Smooth muscle cell (in vitro differentiated cells): Measurements from ENCODE around the gene MAP3K20. TPM values are rescaled to one million over a fixed set of nuclear protein-coding genes. Genes with fewer than 3 reads are reported as not detected.

Source experiments
- DNase-seq: peaks from one replicate; lab custom pipeline; 2025; ENCODE audit not compliant: unreplicated experiment; lab: John Stamatoyannopoulos, UW
- H2AFZ ChIP-seq: fragments of 200-600 bp; sonication (generic); 2 replicates; pipeline ENCODE4 v1.6.0; 2016; ENCODE audit warnings: antibody characterized with exemption, low read depth, mild to moderate bottlenecking
- H3F3A ChIP-seq: fragments of 200-600 bp; sonication (generic); 2 replicates; pipeline ENCODE4 v1.6.0; 2017; ENCODE audit warnings: antibody characterized with exemption, low read depth
- H3K27ac ChIP-seq: fragments of 200-600 bp; sonication (generic); 2 replicates; pipeline ENCODE4 v1.5.1; 2016; ENCODE audit warnings: low read depth, mild to moderate bottlenecking
- H3K27me3 ChIP-seq: fragments of 200-600 bp; sonication (generic); 2 replicates; pipeline ENCODE4 v1.6.1; 2016; ENCODE audit warnings: low read depth, mild to moderate bottlenecking
- H3K36me3 ChIP-seq: fragments of 200-600 bp; sonication (generic); 2 replicates; pipeline ENCODE4 v1.5.1; 2016; ENCODE audit warnings: low read depth
- H3K4me1 ChIP-seq: fragments of 200-600 bp; sonication (generic); 2 replicates; pipeline ENCODE4 v1.5.1; 2016; ENCODE audit warnings: low read depth
- H3K4me2 ChIP-seq: fragments of 200-600 bp; sonication (generic); 2 replicates; pipeline ENCODE4 v1.6.0; 2016; ENCODE audit warnings: mild to moderate bottlenecking
- H3K4me3 ChIP-seq: fragments of 200-600 bp; sonication (generic); 2 replicates; pipeline ENCODE4 v1.5.1; 2016; ENCODE audit warnings: mild to moderate bottlenecking
- H3K79me2 ChIP-seq: fragments of 200-600 bp; sonication (generic); 2 replicates; pipeline ENCODE4 v1.6.0; 2016; ENCODE audit warnings: low read depth, mild to moderate bottlenecking
- H3K9ac ChIP-seq: fragments of 200-600 bp; sonication (generic); 2 replicates; pipeline ENCODE4 v1.6.0; 2016; ENCODE audit warnings: low read depth
- H3K9me3 ChIP-seq: fragments of 200-600 bp; sonication (generic); replicated peaks from 2 replicates; pipeline ENCODE4 v1.5.1; 2016; ENCODE audit warnings: low read depth
- H4K20me1 ChIP-seq: fragments of 200-600 bp; sonication (generic); 2 replicates; pipeline ENCODE4 v1.6.0; 2016; ENCODE audit warnings: low read depth
- WGBS: methylation state at CpG from one replicate; pipeline ENCODE4 v1.1.7; 2016; ENCODE audit warnings: low lambda C conversion rate; 5-methylcytosine and 5-hydroxymethylcytosine counted together
- polyA plus RNA-seq: library from polyadenylated mRNA; unstranded; fragments of >200 nt; fragmentation: Nextera tagmentation; extraction: Ambion mirVana; gene quantifications from 2 replicates; pipeline ENCODE4 v1.2.1, GENCODE V29; 2016
- total RNA-seq: library from RNA; depleted of rRNA; stranded (reverse); fragments of >200 nt; gene quantifications from 2 replicates; pipeline ENCODE4 v1.2.3, GENCODE V29; 2014
- TF ChIP-seq, protein P1 (sequence below): fragments of 200-600 bp; sonication (generic); IDR thresholded peaks from 2 replicates; pipeline ENCODE4 v1.5.1; 2017; ENCODE audit warnings: borderline replicate concordance, mild to moderate bottlenecking, antibody characterized with exemption; ENCODE audit not compliant: insufficient read depth, poor library complexity, severe bottlenecking

Gene MAP3K20
- total and polyA plus RNA-seq, 2 experiments from 2014 or later = 25.8 to 29.2 TPM

DNA sequence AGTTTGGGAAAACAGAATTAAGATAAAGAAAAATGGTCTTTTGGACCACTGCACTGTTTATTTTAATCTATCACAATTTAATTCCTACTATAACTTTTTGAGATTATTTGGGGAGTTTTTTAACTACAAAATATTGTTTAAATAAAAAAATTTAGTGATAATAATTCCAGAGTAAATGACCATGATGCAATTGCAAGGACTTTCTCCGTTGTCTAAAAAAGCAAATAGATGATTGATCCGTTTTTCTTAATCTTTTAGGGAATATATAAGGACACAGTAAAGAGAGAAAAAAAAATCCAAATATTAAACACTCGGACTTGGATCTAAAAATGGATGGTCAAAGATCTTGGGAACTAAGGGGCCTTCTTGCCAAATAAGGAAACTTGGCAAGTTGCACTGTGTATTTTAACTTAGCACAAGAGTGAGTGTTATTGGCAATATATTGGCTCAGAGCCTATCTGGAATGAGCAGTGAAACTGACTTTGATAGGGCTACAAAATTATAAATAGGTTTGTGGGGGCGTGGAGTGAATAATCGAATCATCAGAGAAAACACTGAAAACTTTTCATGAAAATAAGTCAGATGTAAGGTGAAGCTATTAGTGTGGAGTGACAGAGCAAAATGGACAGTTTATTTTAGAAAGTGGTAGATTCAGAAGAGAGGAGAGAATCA is 2.0 kb downstream of the MAP3K20 start:
- Histone ChIP-seq H3K4me1 (peaks cover 24% of the 10 kb centered on the region), H3K79me2 (peaks cover 51% of the 10 kb centered on the region), H3K36me3 (no peaks in the 10 kb centered on the region), H3K9ac (peak overlapping the region; percentile 87), H3K4me3 (peak overlapping the region; percentile 83), H3F3A (peaks cover 4% of the 10 kb centered on the region), H3K4me2 (peak overlapping the region; percentile 90), H3K9me3 (no peaks in the 10 kb centered on the region), H3K27me3 (no peaks in the 10 kb centered on the region), H4K20me1 (peaks cover 3% of the 10 kb centered on the region), H3K27ac (peak overlapping the region; percentile 84), H2AFZ (no peak overlapping the region)
- DNase-seq = no peak
- 81% methylated on average over 5 of the region's 5 CpGs for WGBS
- TF ChIP-seq, protein P1, sequence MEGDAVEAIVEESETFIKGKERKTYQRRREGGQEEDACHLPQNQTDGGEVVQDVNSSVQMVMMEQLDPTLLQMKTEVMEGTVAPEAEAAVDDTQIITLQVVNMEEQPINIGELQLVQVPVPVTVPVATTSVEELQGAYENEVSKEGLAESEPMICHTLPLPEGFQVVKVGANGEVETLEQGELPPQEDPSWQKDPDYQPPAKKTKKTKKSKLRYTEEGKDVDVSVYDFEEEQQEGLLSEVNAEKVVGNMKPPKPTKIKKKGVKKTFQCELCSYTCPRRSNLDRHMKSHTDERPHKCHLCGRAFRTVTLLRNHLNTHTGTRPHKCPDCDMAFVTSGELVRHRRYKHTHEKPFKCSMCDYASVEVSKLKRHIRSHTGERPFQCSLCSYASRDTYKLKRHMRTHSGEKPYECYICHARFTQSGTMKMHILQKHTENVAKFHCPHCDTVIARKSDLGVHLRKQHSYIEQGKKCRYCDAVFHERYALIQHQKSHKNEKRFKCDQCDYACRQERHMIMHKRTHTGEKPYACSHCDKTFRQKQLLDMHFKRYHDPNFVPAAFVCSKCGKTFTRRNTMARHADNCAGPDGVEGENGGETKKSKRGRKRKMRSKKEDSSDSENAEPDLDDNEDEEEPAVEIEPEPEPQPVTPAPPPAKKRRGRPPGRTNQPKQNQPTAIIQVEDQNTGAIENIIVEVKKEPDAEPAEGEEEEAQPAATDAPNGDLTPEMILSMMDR = no peak

DNA sequence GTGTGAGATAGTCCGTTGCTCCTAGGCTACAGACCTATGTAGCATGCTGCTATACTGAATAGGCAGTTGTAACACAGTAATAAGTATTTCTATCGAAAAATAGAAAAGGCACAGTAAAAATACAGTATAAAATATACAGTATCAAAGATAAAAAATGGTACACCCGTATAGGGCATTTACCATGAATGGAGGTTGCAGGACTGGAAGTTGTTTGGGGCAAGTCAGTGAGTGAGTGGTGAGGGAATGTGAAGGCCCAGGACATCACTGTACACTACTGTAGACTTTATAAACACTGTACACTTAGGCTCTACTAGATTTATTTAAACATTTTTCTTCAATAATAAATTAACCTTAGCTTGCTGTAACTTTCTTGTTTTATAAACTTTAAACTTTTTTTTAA is 3.5 kb downstream of the MAP3K20 start:
- Histone ChIP-seq H3K27ac (peak overlapping the region; percentile 72), H3K4me1 (peaks cover 24% of the 10 kb centered on the region)
- TF ChIP-seq, protein P1 = no peak

DNA sequence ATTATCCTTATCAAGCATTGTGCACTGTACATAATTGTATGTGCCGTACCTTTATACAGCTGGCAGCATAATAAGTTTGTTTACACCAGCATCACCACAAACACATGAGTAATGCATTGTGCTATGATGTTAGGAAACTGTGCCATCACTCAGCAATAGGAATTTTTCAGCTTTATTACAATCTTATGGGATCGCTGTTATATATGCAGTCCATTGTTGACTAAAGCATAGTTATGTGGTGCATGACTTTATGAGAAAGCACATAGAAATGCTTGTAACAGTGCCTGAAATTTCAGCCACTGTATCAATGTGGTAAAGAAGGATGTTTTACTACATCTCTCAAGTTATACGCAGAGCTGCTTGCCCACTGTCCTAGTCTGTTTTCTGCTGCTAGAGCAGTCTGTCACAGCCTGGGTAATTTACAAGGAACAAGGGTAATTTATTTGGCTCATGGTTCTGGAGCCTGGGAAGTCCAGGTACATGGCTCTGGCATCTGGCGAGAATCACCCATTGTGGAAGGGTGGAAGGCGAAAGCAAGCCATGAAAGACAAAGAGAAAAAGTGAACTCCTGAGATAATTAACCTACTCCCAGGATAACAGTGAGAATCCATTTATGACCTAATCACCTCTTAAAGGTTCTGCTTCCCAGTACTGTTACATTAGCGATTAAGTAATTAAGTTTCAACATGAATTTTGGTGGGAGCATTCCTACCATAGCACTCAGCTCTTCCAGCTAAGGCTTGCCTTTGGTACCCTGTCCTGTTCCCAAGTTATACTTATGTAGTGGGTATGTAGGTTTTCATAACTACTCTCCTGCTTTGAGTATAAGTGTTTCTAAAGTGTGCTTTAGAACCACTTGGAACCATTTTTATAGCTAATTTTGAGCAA is 4.6 kb downstream of the MAP3K20 start:
- TF ChIP-seq, protein P1 = no peak
- H3K79me2 ChIP-seq = peaks cover 77% of the 10 kb centered on the region

More for the DNA sequence above, 3.5 kb downstream of the MAP3K20 start:
- peaks cover 4% of the 10 kb centered on the region for H3F3A ChIP-seq
- peaks cover 66% of the 10 kb centered on the region for H3K79me2 ChIP-seq
- H2AFZ ChIP-seq = no peak overlapping the region
- no peaks in the 10 kb centered on the region for H3K36me3 ChIP-seq
- no peaks in the 10 kb centered on the region for H3K27me3 ChIP-seq
- H3K9ac ChIP-seq = no peak overlapping the region
- peaks cover 5% of the 10 kb centered on the region for H4K20me1 ChIP-seq
- 95% methylated on average over 3 of the region's 3 CpGs for WGBS
- DNase-seq = no peak
- H3K4me2 ChIP-seq = no peak overlapping the region
- H3K9me3 ChIP-seq = no peaks in the 10 kb centered on the region
- no peak overlapping the region for H3K4me3 ChIP-seq

More for the DNA sequence above, 4.6 kb downstream of the MAP3K20 start:
- Histone ChIP-seq H3F3A (peaks cover 4% of the 10 kb centered on the region), H3K9ac (peak overlapping the region; percentile 0), H3K36me3 (no peaks in the 10 kb centered on the region), H3K4me1 (peaks cover 22% of the 10 kb centered on the region), H3K4me2 (peak overlapping the region; percentile 42), H3K4me3 (no peak overlapping the region), H3K9me3 (no peaks in the 10 kb centered on the region), H3K27me3 (no peaks in the 10 kb centered on the region), H2AFZ (no peak overlapping the region), H3K27ac (peak overlapping the region; percentile 72), H4K20me1 (peaks cover 6% of the 10 kb centered on the region)
- 68% methylated on average over 6 of the region's 6 CpGs for WGBS
- DNase-seq = no peak
